GM18870 (cell line): ENCODE data around the gene FRS3.
A peak's percentile ranks its signal among the peaks of the same experiment; 100 is the strongest.

Experiments
- ATAC-seq: cut with Tn5 transposase; IDR thresholded peaks from one replicate; pipeline ENCODE4 v1.9.1; 2021; ENCODE audit warnings: moderate library complexity; ENCODE audit not compliant: unreplicated experiment

FRS3 gene

DNA sequence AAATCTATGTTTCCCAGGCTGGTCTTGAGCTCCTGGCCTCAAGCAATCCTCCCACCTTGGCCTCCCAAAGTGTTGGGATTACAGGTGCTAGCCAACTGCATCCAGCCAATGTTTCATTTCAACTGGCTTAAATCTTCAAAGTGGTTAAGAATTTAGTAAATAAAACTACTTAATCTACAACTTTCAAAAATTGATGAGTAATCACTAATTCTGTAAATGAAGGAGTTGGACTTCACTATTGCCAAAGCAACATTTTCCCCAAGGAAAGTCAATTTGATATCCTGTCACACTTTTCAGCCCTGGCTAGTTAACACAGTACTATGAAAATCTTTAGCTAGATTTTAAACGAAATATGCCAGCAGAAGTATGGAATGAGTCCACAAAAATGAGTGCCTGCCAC lies 11.6 kb upstream of the FRS3 start:
- no peak for ATAC-seq

DNA sequence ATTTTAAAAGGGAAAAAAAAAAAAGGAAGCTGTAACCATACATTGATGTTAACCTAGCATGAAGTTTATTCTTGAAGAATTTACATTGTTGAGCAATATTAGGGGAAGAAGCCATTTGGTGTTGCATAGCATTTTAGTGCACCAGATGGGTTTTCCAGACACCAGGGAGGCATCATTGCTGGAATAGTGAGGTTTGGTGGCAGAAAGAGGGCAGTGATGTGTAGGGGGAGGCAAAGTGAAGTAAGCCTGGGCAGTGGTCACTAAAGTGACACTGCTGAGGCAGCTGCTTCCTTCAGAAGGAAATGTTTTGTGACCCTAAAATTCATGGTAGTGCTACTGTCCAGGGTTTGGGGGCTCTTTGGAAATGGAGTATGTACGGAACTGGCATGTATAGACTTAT lies 10.3 kb upstream of the FRS3 start:
- ATAC-seq, result no peak

DNA sequence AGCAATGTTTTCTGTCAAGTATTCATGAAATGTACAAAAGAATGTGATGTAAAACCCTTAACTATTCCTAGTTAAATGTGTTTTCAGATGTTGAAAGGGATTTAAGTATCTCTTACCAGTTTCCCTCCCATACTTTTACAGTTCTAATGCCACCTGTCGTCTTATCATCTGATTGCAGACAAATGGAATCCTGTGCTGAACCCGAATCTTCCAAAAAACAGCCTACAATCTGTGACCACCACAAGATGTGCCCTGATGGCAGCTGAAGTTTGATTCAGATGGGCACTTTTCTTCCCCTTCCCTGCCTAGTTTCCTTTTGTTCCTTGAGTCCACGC lies 9.7 kb upstream of the FRS3 start:
- no peak for ATAC-seq

DNA sequence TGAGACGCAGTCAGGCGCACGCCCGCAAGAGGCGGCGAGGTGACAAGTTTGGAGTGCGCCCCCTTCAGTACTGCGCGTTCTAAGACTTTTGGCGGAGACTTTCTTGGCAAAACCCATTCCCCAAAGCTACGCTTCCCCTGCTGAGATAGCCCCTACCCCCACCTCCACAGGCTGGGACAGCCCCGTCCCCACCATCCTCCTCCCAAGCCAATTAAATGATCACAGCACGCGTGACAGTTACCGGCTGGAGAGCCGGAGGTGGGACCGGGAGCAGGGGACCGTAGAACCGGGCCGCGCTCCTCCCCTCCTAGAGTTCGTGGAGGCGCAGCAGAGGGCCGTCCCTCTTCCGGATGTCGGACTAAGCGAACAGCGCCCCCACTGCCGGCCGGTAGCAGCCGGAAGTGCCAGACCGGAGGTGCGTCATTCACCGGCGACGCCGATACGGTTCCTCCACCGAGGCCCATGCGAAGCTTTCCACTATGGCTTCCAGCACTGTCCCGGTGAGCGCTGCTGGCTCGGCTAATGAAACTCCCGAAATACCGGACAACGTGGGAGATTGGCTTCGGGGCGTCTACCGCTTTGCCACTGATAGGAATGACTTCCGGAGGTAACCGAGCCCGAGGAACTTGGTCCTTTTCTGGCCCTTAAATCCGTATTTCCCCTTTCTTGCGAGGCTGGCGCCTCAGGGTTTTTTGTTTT lies 7.7 kb upstream of the FRS3 start, which contains the start of gene TOMM6:
Gene TOMM6 (plus strand): TSS at position 476 of the 699 bp plus-strand sequence. CDS start 4 bp downstream, at position 480.
- peak; percentile 77 for ATAC-seq

DNA sequence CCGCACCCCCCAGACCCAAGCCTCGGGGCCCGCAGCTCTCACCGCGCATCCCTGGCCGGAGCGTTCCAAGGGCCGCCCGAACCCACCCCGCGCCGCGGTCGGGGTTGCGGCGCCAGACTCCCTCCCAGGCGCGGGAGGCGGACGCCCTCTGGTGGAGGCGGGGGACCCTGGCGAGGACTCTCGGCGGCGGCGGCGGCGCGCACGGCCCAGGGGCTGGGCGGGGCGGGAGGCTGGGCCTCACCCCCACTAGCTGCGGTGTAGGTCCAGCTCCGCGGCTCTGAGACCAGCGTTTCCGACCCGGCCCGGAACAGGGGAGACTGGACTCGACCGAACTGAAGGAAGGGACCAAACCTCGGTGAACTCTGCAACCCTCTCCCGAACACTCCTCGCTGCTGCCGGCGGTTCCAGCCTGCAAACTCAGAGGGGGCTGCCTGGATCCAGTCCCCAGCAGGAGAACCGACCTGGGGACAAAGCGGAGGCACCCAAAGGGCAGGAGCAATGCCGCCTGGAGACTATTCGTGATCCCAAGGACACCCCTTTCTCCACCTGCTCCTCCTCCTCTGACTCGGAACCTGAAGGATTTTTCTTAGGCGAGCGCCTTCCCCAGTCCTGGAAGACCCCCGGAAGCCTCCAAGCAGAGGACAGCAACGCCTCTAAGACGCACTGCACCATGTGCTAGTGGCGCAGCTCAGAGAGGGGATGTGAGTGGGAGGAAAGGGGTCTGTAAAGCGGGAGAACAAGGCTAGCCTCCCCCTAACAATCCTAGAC lies 6.9 kb upstream of the FRS3 start:
- ATAC-seq, result no peak

DNA sequence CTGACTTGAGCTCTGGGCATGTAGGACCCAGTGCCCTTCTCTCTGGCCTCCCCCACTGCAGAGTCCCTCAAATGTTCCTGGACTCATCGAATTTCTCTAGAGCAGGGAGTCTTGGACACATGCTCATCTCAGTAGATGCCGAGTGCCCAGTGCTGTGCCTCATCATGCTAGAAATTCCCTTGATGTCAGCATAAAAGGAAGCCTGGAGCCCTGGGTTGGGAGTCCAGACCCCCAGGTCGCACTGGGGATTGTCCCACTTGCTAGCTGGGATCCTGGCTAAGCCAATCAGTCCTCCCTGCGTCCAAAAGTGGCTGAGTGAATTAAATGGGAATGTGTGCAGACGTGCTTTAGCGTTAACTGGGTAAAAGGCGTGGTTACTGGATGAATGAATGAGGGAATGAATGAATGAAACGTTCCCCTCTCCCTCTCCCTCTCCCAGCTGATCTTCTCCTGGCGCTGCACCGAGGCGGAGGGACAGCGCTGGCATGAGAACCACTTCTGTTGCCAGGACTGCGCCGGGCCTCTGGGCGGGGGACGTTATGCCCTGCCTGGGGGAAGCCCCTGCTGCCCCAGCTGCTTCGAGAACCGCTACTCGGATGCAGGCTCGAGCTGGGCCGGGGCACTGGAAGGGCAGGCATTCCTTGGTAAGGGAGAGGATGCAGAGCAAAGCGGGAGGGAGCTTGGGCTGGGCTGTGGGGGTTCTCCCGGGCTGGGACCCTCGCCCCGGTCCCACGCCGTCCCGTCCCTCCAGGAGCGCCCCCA lies 6.2 kb upstream of the FRS3 start:
- no peak for ATAC-seq

DNA sequence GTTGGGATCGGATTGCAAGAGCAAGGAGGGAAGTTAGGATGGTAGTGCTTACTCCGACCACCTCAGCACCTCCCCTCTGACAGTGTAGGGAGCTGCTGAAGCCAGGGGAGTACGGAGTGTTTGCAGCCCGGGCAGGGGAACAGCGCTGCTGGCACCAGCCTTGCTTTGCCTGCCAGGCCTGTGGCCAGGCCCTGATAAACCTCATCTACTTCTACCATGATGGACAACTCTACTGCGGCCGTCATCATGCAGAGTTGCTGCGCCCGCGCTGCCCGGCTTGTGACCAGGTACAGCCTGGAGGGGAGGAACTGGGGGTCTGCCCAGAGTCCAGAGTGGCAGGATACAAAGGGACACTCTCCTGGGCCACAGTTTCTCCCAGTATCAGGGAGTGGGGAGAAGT lies 5.6 kb upstream of the FRS3 start:
- ATAC-seq, result no peak

DNA sequence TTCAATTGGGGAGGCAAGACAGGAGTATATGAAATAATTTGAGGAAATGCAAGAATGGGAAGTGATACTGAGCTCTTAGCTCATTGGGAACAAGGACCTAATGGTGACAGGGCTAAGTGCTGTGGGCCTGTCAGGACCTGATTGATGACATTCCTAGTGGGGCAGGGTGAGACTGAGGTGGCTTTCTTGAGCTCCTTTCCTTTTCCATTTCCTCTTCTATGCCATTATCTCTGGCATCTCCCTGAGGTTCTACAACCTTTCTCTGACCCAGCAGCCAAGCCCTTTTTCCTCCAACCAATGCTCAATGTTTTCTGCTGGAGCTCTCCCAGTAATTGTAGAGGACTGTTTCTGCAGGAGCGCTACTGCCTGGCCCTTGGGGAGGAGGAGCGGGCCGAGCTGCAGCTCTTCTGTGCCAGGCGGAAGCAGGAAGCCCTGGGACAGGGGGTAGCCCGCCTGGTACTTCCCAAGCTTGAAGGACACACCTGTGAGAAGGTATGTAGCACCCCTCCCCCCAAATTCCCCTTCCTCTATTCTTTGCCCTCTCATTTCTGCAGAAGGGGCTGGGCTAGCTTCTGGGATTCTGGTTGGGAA lies 5.0 kb upstream of the FRS3 start:
- ATAC-seq, result no peak

DNA sequence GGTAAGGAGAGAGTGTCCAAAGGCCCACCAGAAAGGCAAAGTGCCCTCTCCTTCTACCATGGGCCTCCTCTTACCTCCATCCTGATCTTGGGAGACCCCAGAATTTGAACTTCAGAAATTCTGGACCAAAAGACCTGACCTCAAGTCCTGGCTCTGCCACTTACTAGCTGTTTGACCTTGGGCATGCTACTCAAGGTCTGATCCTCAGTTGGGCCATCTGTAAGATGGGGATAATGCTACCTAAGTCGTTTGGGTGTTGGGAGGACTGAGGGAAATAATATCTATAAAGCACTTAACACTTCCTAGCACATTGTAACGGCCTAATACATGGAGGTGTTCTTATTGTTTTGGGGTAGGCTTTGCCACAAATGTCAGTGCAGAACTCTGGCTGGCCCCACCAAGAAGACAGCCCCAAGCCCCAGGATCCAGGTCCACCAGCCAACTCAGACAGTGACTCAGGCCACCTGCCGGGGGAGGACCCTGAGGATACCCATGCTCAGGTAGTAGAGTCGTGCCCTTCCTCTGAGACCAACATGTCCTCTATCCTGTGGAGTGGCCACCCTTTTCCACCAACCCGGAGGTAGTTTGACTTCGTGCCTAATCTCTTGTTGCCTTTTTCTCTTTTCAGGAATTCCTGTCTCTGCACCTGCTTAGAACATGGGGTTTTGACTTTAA lies 3.5 kb upstream of the FRS3 start:
- ATAC-seq, result no peak

DNA sequence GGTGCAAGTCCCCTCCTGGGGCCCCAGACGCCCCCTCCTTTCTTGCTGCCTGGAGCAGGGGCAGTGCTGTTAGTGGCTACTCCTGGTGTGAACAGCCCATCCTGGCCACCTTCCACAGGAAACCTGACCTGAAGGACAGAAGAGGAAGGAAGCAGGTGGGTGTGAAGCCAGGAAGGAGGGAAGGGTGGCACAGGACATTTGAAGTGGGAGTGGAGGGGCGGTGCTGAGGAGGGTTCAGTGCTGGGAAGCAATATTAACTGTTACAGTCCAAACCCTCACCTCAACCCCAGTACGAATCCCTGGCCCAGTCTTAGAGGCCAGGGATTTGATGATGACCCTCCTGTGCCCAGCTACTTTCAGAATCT lies 1.6 kb upstream of the FRS3 start:
- ATAC-seq, result no peak

DNA sequence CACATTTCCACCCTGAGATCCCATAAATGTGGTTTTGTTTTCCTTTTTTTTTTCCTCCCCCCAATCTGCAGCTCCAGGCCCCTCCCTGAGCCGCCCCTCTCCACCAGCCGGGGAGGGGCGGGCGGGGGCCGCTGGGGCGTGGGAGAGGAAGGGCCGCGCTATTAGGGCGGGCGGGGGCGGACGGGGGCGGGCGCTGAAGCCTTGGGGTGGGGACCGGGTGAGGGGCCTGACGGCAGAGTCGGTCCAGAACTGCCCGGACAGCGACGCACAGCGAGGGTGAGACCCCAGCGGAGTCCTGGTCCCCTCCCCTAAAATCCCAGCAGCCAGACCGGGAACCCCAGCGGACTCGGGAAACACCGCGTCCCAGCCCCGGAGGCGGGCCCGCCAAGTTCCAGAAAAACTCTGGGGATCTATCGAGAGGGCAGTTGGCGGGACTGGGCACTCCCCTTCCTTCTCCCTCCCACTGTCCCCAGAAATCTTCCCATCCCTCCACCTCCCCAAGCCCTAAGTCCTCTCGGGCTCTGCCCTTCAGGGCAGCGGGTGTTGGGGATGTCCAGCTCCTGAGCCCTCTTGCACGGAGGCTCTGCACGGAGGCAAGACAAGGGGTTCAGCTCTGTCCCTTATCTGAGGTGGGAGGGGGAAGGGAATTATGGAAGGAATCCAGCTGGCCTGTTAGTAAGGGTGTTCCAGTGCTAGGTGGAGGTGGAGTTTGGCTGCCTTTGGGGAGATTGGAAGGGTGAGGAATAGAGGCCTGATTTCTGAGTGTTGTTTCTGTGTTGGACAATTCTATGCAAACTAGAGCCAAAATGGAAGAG lies 1.1 kb upstream of the FRS3 start, which contains the start of gene PRICKLE4:
Gene PRICKLE4 (plus strand): TSS at position 232 of the 815 bp plus-strand sequence. CDS start 2,692 bp downstream, outside the sequence.
- ATAC-seq, result no peak

DNA sequence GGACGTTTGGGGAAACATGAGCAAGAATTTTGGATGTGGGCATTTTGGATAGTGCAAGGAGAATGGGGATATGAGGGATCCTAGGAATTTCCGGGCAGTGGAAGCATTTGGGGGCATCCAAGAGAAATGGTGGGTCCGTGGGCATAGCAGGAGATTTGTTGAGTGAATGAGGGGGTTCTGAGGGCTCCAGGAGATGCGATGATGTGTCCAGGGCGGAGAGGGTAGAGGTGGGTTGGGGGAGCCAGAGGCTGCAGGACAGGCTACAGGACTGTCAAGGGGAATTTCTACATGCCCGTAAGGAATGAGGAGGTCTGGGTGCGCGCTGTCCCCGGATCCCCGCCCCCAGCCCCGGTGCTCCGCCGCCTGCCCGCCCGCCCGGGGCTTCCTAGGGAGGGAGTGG lies 364 bp downstream of the FRS3 start:
- ATAC-seq, result no peak

DNA sequence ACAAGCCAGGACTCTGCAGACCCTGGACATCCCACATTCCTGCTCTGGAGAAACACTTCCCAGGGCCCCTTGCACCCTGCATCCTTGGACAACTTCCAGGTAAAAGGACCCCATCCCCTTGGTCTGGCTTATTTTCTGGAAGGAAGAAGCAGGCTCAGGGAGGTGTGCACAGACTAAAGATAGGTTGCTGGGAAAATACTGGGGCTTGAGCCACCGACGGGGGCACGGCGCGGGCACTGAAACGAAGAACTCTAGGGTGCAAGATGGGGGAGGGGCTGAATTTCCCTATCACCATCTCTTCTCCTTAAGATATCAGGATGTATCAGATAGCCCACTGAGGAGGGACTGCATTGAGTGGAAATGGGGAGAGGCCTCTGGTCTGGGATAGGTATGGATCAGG lies 805 bp downstream of the FRS3 start:
- no peak for ATAC-seq

DNA sequence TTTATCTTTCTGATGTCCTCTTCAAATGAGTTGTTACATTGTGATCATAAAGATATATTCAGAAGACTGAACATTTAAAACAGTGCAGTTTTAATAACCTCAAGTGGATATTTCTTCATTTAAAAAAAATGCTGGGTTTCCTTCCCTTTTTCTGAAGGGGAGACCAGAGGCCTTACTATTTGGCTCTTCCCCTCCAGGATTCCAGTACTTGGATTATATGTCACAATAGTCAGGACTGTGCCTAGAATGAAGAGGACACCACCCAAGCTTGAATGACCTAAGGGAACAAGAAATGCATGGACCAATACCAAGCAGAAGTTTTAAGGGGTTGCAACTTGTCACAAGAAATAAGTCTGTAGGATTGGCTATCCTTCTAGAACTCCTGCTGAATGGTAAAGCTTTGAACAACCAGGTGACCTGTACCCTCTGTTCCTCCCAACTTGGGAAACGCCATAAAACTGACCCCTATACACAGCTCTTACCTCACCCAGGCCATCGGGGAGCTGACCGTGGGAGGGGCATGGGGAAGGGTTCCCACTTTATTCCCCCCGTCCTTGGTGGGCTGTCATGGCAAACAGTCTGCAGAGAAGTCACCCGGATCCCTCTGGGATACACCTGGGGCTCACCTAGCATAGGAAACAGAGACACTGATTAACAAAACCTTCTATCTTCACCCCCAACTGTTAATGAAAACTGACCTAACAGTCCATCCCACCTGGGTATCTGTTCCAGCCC lies 2.0 kb downstream of the FRS3 start:
- ATAC-seq, result no peak

DNA sequence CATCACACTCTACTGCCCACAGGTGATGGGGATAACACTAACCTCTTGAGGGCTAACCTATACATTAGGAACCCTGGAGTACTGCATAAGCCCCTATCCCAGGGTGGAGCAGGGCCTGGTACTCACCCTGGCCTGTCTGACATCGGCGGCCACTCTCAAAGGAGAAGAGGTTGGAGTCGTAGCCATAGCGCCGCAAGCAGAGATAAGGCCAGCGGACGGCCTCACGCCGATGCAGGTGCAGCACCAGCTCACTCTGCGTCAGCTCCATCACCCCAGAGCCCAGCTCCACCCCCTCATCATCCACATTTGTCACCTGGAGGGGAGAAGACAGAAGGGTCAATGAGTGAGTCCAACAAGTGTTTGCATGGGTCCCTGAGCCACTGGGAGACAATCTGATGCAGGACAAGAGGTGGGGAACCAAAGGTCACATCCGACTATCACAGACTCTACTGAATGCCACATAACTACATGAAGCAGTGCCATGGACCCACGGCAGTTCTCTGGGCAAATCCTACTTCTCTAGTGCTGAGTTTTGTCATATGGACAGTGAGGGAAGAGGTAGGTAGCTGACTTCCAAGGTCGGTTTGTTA lies 4.3 kb downstream of the FRS3 start:
- no peak for ATAC-seq

DNA sequence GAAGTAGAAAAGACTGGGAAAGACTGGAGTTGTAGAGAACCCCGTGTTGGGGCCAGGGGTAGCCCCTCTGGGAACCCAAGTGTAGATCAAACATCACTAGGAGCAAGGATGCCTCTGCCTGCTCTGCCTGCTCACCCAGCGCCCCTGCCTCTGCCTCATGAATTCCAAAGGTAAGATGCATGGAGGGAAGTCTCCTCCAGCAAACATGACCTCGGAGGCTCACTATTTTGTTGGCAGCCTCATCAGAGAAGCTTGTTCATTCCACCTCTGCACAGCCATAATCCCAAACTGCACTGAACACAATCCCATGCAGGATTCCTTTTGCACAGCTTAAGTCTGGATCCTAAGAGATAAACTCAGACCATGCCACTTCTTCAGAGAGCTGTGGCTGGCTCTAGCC lies 4.9 kb downstream of the FRS3 start:
- ATAC-seq, result no peak

DNA sequence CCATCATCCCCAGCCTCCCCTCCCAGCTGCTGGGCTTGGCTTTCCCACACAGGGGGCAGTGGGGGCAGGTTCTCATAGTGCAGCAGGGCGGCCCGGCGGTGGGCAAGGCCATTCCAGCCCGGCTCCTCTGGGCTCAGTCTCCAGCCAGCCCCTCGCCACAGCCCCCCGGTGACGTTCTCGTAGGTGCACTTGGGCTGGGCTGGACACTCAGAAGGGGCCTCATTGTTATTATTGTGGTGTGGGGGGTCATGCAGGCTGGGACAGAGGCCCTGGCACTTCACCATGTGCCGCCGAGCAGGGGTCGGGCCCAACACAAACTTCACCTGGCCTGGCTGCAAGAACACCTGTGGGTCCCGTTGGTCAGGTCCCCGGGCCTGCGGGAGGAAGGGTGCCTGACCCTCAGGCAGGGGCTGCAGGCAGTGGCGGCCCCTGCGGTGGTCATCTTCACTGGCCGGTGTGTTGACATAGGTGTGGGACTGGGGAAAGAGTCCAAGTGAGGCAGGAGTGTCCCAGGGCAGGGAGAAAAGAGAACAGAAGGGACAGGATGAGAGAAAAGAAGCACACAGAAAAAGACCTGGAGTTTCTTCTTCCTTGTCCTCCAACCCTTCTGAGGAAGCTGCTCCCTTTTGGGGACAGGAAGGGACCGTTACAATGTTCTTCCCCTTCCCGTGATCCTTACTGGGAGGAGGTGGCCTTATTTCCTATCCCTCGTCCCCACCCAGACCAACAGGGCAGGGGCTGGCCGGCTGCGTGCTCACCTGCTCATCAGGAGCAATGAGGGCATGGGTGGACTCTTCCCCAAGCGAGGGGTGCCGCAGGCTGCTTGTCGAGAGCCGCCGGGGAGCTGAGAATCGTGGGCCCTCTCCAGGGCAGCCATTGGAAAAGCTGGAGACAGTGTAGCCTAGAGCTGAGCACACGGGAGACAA lies 8.4 kb downstream of the FRS3 start:
- ATAC-seq, result no peak
